HG02852 (cell line): ENCODE measurements around the gene SPINT1.
"Not testable (repeated sequence)": the region's sequence is repeated elsewhere in the genome, so short reads cannot be mapped to it uniquely, and the experiment has no call there.

ENCODE experiments used
- ATAC-seq: cut with Tn5 transposase; IDR thresholded peaks from one replicate; pipeline ENCODE4 v1.9.1; 2021; ENCODE audit warnings: mild to moderate bottlenecking, moderate library complexity; ENCODE audit not compliant: unreplicated experiment

The SPINT1 gene

GRCh38 chr15:40857601-40858341, 13.9 kb downstream of the SPINT1 start:
- ATAC-seq: peak; percentile 65

- no peak for ATAC-seq
Measured at GRCh38 chr15:40858706-40859105, 14.9 kb downstream of the SPINT1 start.

DNA sequence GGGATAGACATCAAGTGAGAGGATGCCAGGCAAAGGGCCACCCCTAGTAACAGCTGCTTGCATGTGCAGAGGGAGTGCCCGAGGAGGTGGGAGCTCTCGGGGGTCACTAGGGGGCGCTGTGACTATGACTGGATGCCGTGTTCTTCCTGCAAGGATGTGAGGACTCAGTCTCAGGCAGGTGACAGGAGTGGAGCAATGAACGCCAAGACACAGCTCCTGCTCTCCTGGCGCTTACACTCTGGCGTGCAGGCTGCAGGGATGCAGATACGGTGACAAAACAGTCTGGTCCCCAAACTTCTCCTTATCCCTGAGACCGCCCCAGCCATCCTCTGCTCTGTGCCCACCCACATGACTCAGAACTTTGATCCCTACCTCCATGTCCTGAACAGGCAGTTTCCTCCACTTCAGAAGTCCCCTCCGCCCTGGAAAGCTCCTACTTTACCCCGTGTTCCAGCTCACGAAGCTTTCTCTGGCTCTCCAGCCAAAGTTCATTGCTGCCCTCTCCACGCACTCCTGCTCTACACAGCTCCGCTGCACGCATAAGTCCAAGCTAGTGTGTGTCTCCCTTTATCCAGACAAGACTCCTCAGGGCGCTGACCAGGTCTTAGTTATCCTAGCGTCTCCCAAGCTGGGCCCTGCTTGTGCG, 15.5 kb downstream of the SPINT1 start:
- no peak for ATAC-seq

GRCh38 chr15:40861147-40861546, 17.3 kb downstream of the SPINT1 start:
- ATAC-seq: not testable (repeated sequence)

- ATAC-seq: no peak
Measured at GRCh38 chr15:40863660-40864270, 19.9 kb downstream of the SPINT1 start.

GRCh38 chr15:40867199-40867598, 23.4 kb downstream of the SPINT1 start:
- ATAC-seq: no peak

DNA sequence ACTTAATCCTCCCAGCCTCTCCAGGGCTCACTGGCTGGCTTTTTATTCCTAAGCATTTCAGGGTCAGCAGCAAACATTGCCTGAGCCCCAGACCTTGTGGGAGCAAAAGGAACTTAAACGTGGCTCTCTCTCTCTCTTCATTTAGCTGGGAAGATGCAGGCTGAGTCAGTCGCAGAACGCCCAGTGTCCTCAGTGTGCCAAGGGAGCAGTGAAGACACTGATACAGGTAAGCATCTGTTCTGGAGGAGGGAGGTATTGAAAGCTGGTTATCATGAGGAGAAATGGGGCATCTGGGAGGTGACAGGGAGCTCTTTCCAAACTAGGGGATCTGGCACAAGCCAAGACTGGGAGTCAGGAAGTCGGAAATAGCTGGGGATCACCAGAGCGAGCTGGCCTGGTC, 25.8 kb downstream of the SPINT1 start:
- ATAC-seq: no peak

GRCh38 chr15:40870716-40871115, 26.9 kb downstream of the SPINT1 start:
- ATAC-seq: no peak

- ATAC-seq: no peak
Measured at GRCh38 chr15:40871749-40872617, 28.1 kb downstream of the SPINT1 start.

- no peak for ATAC-seq
Measured at GRCh38 chr15:40872791-40873693, 29.2 kb downstream of the SPINT1 start.

DNA sequence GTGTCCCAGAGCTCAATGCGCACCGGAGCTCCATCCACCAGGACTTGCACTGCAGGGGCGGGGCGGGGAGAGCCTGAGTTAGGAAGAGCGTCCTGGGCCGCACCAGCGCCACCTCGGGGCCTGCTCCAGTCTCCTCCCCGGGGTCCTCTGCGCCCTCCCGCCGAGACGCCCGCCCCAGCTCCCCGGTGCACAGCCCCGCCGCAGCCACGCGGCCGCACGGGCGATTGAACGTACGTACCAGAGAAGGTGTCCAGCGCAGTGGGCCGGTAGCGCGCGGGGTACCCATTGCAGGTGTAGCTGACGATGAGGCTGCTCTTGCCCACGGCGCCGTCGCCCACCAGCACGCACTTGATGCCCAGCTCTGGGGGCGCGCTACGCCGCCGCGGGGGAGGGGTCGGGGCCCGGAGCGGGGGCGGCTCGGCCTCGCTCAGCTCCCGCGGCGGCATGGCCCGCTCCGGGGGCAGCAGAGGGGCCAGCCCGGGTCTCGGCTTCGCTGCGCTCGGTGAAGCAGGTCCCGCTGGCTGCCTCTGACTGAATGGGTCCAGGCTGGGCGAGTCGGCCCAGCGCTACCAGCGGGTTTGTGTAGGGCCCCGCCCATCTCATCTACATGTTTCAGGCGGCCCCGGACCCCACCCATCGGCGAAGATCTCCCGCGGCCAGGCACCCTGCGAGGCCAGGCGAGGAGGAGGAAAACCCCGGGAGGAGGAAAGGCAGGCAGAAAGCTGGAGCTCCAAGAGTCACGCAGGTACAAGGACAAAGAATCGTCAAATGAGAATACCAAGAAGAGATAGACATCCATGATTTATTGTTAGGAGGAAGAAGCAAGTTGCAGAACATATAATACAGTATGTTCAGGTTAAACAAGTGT, 30.1 kb downstream of the SPINT1 start, which contains the start of gene RHOV:
Gene RHOV, minus strand, starts transcription at position 541 of the 868 bp plus-strand sequence. Its CDS starts 95 bp downstream, at position 446.
- peak; percentile 60 for ATAC-seq

DNA sequence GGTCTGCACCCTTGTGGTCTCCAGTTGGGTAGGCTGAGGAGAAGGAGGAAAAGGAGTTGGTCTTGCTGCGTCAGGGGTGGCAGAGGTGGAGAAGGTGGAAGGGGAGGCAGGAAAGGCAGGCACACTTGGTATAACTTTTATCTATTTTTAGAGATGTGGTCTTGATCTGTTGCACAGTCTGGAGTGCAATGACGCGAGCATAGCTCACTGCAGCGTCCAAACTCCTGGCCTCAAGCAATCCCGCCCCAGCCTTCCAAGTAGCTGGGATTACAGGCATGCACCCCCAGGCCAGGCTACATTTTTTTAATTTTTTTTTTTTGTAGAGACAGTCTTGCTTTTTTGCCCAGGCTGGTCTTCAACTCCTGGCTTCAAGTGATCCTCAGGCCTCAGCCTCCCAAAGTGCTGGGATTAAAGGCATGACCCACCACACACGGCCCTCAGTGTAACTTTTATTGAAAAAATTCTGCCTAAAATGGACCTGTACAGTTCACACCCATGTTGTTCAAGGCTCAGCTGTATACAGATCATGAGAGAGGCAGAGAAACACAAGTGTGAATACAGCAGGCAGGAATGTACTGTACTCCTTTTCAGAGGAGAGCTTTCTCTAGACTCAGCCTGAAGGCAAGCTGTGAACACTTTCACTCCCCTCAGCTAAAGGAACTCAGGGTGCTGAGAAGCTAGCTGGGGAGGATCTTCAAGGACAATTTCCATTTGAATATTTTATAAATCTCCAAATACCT, 32.3 kb downstream of the SPINT1 start:
- no peak for ATAC-seq

GRCh38 chr15:40877694-40878093, 33.8 kb downstream of the SPINT1 start:
- no peak for ATAC-seq

- ATAC-seq: peak; percentile 53
Measured at GRCh38 chr15:40878785-40879184, 34.9 kb downstream of the SPINT1 start.

- no peak for ATAC-seq
Measured at GRCh38 chr15:40879609-40880008, 35.8 kb downstream of the SPINT1 start.

DNA sequence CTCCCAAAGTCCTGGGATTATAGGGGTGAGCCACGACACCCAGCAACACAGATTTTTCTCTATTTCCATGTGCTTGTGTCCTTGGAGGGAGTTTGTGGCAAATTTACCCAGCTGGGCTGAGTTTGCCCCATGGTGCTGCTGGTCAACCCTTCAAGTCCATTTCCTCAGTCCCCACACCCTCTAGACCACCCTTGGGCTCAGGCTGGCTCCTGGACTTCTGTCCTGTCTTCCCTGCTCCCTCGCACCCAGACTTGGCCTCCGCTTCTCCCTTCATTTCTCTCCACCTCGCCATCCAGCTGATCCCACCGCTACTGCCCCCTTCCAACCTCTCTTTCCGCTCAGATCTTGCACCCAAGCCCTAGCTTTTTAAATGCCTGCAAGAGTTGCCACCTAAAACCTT, 37.5 kb downstream of the SPINT1 start:
- no peak for ATAC-seq

DNA sequence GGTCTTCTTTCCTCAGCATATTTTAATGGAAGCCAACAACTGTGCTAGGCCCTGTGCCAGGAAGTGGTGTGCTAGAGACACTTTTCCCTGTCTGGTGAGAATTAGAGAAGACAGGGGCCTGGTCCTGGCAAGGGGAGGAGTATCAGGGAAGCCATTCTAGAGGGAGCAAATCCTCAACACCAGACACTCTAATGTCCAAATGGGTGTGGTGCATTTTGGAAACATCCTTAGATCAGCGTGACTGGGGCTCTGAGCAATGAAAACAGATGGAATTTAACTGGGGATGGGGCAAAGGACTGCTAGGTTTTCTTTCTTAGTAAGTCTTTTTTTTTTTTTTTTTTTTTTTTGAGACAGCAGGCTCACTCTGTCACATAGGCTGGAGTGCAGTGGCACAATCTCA, 42.7 kb downstream of the SPINT1 start:
- no peak for ATAC-seq

DNA sequence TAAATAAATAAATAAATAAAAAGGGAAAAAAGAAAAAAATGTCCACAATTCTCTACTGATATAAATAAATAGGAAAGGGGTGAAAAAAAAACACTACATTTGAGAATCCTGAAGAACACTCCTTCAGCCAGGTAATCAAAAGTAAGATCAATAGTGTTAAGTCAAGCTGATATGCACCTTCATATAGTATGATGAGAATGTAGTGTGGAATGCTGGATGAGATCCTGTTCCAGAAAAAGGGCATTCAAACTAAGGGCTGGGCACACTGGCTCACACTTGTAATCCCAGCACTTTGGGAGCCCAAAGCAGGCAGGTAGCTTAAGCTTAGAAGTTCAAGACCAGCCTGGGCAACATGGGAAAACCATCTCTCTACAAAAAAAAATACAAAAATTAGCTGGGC, 45.3 kb downstream of the SPINT1 start:
- ATAC-seq: no peak
